Measurements from ENCODE around the gene TAAR1.

The TAAR1 gene

GRCh38 chr6:132634796-132635195 is 24.2 kb downstream of the TAAR1 start:
- TF ChIP-seq, protein P1, sequence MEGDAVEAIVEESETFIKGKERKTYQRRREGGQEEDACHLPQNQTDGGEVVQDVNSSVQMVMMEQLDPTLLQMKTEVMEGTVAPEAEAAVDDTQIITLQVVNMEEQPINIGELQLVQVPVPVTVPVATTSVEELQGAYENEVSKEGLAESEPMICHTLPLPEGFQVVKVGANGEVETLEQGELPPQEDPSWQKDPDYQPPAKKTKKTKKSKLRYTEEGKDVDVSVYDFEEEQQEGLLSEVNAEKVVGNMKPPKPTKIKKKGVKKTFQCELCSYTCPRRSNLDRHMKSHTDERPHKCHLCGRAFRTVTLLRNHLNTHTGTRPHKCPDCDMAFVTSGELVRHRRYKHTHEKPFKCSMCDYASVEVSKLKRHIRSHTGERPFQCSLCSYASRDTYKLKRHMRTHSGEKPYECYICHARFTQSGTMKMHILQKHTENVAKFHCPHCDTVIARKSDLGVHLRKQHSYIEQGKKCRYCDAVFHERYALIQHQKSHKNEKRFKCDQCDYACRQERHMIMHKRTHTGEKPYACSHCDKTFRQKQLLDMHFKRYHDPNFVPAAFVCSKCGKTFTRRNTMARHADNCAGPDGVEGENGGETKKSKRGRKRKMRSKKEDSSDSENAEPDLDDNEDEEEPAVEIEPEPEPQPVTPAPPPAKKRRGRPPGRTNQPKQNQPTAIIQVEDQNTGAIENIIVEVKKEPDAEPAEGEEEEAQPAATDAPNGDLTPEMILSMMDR (IDR thresholded peaks at IDR 0.05; ENCODE audit: low read depth, low read length) = no peak
- no peak overlapping the region for H3K27ac ChIP-seq
- H3K36me3 ChIP-seq = no peaks in the 10 kb centered on the region
- H3K27me3 ChIP-seq (ENCODE audit: insufficient read depth, low read depth, severe bottlenecking) = peaks cover 35% of the 10 kb centered on the region
- no peak overlapping the region for H3K4me3 ChIP-seq (ENCODE audit: low read depth, low read length)
- no peak for DNase-seq
- H3K9me3 ChIP-seq (ENCODE audit: severe bottlenecking) = no peaks in the 10 kb centered on the region

- Histone ChIP-seq H3K9me3 (ENCODE audit: severe bottlenecking) (no peaks in the 10 kb centered on the region), H3K27ac (no peak overlapping the region), H3K27me3 (ENCODE audit: insufficient read depth, low read depth, severe bottlenecking) (peaks cover 39% of the 10 kb centered on the region), H3K36me3 (no peaks in the 10 kb centered on the region), H3K4me3 (ENCODE audit: low read depth, low read length) (no peak overlapping the region)
- TF ChIP-seq, protein P1 (IDR thresholded peaks at IDR 0.05; ENCODE audit: low read depth, low read length) = no peak
- no peak for DNase-seq
Measured at GRCh38 chr6:132633362-132633761, 25.6 kb downstream of the TAAR1 start.

GRCh38 chr6:132624175-132624574 is 34.8 kb downstream of the TAAR1 start, which contains the start of gene TAAR2:
TSS of gene TAAR2 (minus strand) at chr6:132624275. CDS start at chr6:132624275, 0 bp downstream.
- H3K27ac ChIP-seq = no peak within 1 kb of the TSS
- DNase-seq = no peak
- peaks cover 44% of the 10 kb centered on the region for H3K27me3 ChIP-seq (ENCODE audit: insufficient read depth, low read depth, severe bottlenecking)
- H3K4me3 ChIP-seq (ENCODE audit: low read depth, low read length) = no peak within 1 kb of the TSS
- no peaks in the 10 kb centered on the region for H3K36me3 ChIP-seq
- H3K9me3 ChIP-seq (ENCODE audit: severe bottlenecking) = no peaks in the 10 kb centered on the region
- TF ChIP-seq, protein P1 (IDR thresholded peaks at IDR 0.05; ENCODE audit: low read depth, low read length) = no peak

DNA sequence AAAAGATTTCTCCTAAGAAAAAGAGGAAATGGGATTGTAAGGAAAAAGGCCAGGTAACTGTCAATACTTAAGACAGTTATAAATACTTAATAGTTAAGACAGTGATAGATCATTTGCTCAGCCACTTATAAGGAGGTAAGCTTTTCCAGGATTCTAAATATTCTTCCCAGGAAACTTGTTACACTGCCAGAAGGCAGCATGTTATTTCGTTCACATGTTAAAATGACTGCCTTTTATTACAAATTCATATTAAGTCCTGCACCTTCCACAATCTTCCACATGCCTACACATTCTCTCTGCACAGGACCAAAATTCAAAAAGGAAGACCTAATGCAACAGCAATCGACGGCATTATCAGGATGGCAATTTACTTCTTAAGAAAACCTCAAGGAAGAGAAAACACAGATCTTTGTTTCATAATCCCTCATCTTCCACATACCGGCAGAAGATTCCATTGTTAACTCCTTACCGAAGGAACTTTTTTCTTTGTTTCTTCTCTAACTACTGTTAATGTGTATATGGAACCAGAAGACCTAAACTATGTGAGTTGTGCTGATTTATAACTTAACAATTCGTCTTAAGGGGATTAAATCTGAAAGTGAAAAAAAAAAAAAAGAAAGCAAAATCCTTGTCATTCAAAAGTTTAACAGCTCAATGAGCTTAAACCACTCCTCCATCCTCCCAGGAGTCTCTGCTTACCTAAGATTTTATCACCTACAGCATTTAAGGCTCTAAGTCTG is 35.7 kb downstream of the TAAR1 start:
- Histone ChIP-seq H3K4me3 (ENCODE audit: low read depth, low read length) (no peak overlapping the region), H3K36me3 (no peaks in the 10 kb centered on the region), H3K27ac (no peak overlapping the region), H3K27me3 (ENCODE audit: insufficient read depth, low read depth, severe bottlenecking) (peaks cover 52% of the 10 kb centered on the region), H3K9me3 (ENCODE audit: severe bottlenecking) (no peaks in the 10 kb centered on the region)
- TF ChIP-seq, protein P1 (IDR thresholded peaks at IDR 0.05; ENCODE audit: low read depth, low read length) = no peak
- no peak for DNase-seq

DNA sequence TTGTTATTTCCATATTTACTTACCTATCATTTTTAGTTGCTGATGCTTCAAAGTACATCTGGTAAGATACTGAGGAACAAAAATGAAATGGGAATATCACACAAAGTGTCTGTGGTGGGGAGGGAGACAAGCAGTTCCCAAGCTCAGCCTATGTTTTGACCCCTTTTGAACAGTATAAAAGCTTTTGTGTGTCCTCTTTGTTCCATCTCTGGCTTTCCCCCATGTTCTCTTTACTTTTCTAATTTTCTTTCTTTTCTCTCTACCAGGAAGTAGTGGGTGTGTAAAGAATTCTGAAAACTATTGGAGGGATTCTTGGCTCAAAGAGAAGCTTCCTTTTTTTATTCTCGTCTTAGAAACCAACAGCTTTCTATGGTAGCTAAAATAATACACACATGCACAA is 42.3 kb downstream of the TAAR1 start:
- no peak for DNase-seq
- TF ChIP-seq, protein P1 (IDR thresholded peaks at IDR 0.05; ENCODE audit: low read depth, low read length) = no peak
- no peaks in the 10 kb centered on the region for H3K36me3 ChIP-seq

GRCh38 chr6:132614554-132614953 is 44.4 kb downstream of the TAAR1 start:
- TF ChIP-seq, protein P1 (IDR thresholded peaks at IDR 0.05; ENCODE audit: low read depth, low read length) = no peak

More for the DNA sequence above, 42.3 kb downstream of the TAAR1 start:
- Histone ChIP-seq H3K9me3 (ENCODE audit: severe bottlenecking) (no peaks in the 10 kb centered on the region), H3K4me3 (ENCODE audit: low read depth, low read length) (no peak overlapping the region), H3K27ac (no peak overlapping the region), H3K27me3 (ENCODE audit: insufficient read depth, low read depth, severe bottlenecking) (peaks cover 84% of the 10 kb centered on the region)

More at GRCh38 chr6:132614554-132614953, 44.4 kb downstream of the TAAR1 start:
- H3K27me3 ChIP-seq (ENCODE audit: insufficient read depth, low read depth, severe bottlenecking) = peaks cover 85% of the 10 kb centered on the region
- H3K36me3 ChIP-seq = no peaks in the 10 kb centered on the region
- no peaks in the 10 kb centered on the region for H3K9me3 ChIP-seq (ENCODE audit: severe bottlenecking)
- no peak overlapping the region for H3K27ac ChIP-seq
- no peak overlapping the region for H3K4me3 ChIP-seq (ENCODE audit: low read depth, low read length)
- DNase-seq = no peak

Data from WERI-Rb-1 (cell line).